Calu3 (cell line): ENCODE data around the gene SLC10A3. TPM values are rescaled to one million over a fixed set of nuclear protein-coding genes. Genes with fewer than 3 reads are reported as not detected.
A peak's percentile ranks its signal among the peaks of the same experiment; 100 is the strongest.

Source experiments
- BruUV-seq: library from RNA; stranded (reverse); fragments of 400-500 nt; replicated peaks from 2 replicates; lab custom pipeline; 2021; lab: Mats Ljungman, UMichigan
- CTCF ChIA-PET: fragments of 300-600 bp; sonication (Branson Sonifier 250); formaldehyde crosslinking; loops from one replicate; lab custom pipeline; 2022; ENCODE audit warnings: antibody characterized with exemption; lab: Charles Lee
- DNase-seq: peaks from one replicate; pipeline ENCODE4 v3.0.0; 2022
- H3K27ac Mint-ChIP-seq: one replicate; pipeline ENCODE4 v1.8.0; 2022; ENCODE audit warnings: mixed read lengths; ENCODE audit not compliant: unreplicated experiment
- H3K27me3 Mint-ChIP-seq: one replicate; pipeline ENCODE4 v1.8.0; 2022; ENCODE audit warnings: mixed read lengths; ENCODE audit not compliant: unreplicated experiment
- H3K36me3 Mint-ChIP-seq: one replicate; pipeline ENCODE4 v1.8.0; 2022; ENCODE audit warnings: mild to moderate bottlenecking, moderate library complexity, mixed read lengths; ENCODE audit not compliant: insufficient read depth, unreplicated experiment
- H3K4me1 Mint-ChIP-seq: one replicate; pipeline ENCODE4 v1.8.0; 2022; ENCODE audit warnings: mild to moderate bottlenecking, low read depth, mixed read lengths; ENCODE audit not compliant: unreplicated experiment
- H3K4me3 Mint-ChIP-seq: one replicate; pipeline ENCODE4 v1.8.0; 2022; ENCODE audit warnings: mild to moderate bottlenecking, low read depth, moderate library complexity, mixed read lengths; ENCODE audit not compliant: unreplicated experiment
- H3K9me3 Mint-ChIP-seq: one replicate; pipeline ENCODE4 v1.8.0; 2022; ENCODE audit warnings: low read depth, mixed read lengths; ENCODE audit not compliant: unreplicated experiment
- intact Hi-C: fragments of 100-400 bp; cut with micrococcal nuclease; formaldehyde crosslinking; loops from one replicate; pipeline ENCODE4 v1.10.0; 2022; ENCODE audit not compliant: unreplicated experiment
- total RNA-seq: library from RNA; stranded (reverse); gene quantifications from 2 replicates; pipeline ENCODE4 v1.2.3, GENCODE V29; 2022
- TF ChIP-seq, protein P1 (sequence below): fragments of 200-600 bp; IDR thresholded peaks from one replicate; pipeline ENCODE4 v1.8.0; 2022; ENCODE audit warnings: antibody characterized with exemption; ENCODE audit not compliant: unreplicated experiment

The SLC10A3 gene
- total RNA-seq, 1 experiment from 2014 or later = 21.5 TPM

DNA sequence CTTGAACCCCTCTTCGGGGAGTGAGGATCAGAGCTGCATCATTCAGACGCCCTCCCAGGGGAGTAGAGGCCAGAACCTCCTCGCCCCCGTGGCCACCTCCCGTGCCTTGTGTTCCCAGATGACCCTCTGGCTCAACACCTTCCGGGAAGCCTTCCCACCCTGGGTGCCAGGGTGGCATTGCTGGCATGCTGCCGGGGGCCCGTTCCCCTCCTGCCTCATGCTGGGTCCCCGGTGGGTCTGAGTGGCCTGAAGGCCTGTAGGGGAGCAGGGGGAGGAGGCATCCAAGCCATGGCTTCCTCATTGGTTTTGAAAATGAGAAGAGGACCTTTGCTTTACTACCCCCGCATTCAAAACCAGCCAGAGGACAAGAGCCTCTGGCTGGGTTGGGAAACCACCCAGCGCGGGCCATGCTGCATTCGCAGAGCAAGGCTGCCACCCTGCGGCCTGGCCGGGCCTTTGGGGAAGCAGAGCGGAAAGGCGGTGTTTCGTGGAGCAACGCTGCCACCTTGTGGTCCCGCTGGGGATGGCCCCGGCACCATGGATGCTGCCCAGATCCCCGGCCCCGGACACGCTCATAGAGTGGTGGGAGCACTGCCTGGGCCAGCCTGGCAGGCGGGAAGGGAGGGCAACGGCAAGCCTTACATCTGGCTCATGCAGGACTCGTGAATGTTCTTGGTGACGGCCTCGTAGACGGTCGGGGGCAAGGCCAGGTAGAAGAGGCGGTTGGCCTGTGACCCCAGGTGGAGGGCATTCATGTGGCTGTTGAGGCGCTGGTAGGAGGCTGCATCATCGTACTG, 44.3 kb upstream of the SLC10A3 start:
- TF ChIP-seq, protein P1, sequence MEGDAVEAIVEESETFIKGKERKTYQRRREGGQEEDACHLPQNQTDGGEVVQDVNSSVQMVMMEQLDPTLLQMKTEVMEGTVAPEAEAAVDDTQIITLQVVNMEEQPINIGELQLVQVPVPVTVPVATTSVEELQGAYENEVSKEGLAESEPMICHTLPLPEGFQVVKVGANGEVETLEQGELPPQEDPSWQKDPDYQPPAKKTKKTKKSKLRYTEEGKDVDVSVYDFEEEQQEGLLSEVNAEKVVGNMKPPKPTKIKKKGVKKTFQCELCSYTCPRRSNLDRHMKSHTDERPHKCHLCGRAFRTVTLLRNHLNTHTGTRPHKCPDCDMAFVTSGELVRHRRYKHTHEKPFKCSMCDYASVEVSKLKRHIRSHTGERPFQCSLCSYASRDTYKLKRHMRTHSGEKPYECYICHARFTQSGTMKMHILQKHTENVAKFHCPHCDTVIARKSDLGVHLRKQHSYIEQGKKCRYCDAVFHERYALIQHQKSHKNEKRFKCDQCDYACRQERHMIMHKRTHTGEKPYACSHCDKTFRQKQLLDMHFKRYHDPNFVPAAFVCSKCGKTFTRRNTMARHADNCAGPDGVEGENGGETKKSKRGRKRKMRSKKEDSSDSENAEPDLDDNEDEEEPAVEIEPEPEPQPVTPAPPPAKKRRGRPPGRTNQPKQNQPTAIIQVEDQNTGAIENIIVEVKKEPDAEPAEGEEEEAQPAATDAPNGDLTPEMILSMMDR = peak; percentile 96
- no TSS peak for BruUV-seq
- Mint-ChIP-seq H3K27ac (no peak overlapping the region), H3K36me3 (peaks cover 50% of the 10 kb centered on the region), H3K27me3 (no peaks in the 10 kb centered on the region), H3K9me3 (no peaks in the 10 kb centered on the region), H3K4me3 (no peak overlapping the region), H3K4me1 (no peaks in the 10 kb centered on the region)
- DNase-seq = peak; percentile 89
- CTCF ChIA-PET = no interaction called here
- intact Hi-C loops = no loop called here

DNA sequence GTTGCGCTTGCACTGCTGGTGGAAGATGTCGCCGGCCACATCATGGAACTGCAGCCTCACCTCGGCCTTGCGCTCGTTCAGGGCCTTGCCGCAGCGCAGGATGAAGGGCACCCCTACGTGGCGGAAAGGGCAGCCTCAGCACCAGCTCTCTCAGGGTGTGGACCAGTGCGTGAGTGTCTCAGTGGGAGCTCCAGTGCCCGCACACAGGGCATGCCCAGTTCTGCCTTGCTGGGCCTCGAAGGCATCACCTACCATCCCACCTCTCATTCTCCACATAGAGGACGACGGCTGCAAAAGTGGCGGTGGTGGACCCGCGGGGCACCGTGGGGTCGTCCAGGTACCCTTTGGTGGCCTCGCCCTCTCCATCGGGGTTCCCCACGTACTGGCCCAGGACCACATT, 42.3 kb upstream of the SLC10A3 start:
- no TSS peak for BruUV-seq
- Mint-ChIP-seq H3K4me3 (no peak overlapping the region), H3K36me3 (peaks cover 49% of the 10 kb centered on the region), H3K9me3 (no peaks in the 10 kb centered on the region), H3K4me1 (no peaks in the 10 kb centered on the region), H3K27me3 (no peaks in the 10 kb centered on the region), H3K27ac (no peak overlapping the region)
- CTCF ChIA-PET = no interaction called here
- DNase-seq = no peak
- intact Hi-C loops = no loop called here
- TF ChIP-seq, protein P1 = no peak

- TF ChIP-seq, protein P1 = no peak
- peaks cover 59% of the 10 kb centered on the region for H3K36me3 Mint-ChIP-seq
- intact Hi-C loops = no loop called here
- CTCF ChIA-PET = interaction anchor here (0.9 kb wide), 1 partner anchor 91 kb away, joined by 4 read pairs; no protein-coding TSS in a partner anchor
- H3K9me3 Mint-ChIP-seq = no peaks in the 10 kb centered on the region
- H3K27me3 Mint-ChIP-seq = no peaks in the 10 kb centered on the region
- H3K27ac Mint-ChIP-seq = no peak overlapping the region
- no peak overlapping the region for H3K4me3 Mint-ChIP-seq
- H3K4me1 Mint-ChIP-seq = no peaks in the 10 kb centered on the region
- BruUV-seq = no TSS peak
- DNase-seq = no peak
These were observed 41.2 kb upstream of the SLC10A3 start for GRCh38 chrX:154531626-154532025.

DNA sequence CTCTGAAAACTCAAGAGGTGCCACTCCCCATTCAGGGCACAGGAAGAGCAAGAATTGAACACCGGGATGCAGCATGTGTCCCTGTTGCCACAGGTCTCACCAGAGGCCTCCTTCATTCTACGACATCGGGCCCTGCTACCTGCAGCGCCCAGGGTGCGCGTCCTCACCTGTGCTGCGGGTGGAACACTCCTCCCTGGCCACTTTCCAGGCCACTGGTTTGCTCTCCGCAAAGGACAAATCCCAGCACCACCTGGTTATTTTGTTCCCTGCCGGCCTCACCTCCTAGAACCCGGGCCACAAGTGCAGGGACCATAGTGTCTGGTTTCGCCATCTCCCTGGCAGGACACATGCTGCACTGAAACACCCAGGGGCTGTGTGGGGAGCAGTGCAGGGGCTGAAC, 39.9 kb upstream of the SLC10A3 start:
- Mint-ChIP-seq H3K27me3 (no peaks in the 10 kb centered on the region), H3K4me1 (peaks cover 13% of the 10 kb centered on the region), H3K9me3 (no peaks in the 10 kb centered on the region), H3K27ac (peak overlapping the region; percentile 60), H3K36me3 (peaks cover 61% of the 10 kb centered on the region), H3K4me3 (no peak overlapping the region)
- TF ChIP-seq, protein P1 = no peak
- intact Hi-C loops = no loop called here
- CTCF ChIA-PET = no interaction called here
- DNase-seq = no peak
- BruUV-seq = no TSS peak
